UCSD-AML1 (cell line): ENCODE measurements around the gene GRIP1.
"Not testable (repeated sequence)": the region's sequence is repeated elsewhere in the genome, so short reads cannot be mapped to it uniquely, and the experiment has no call there.

ENCODE experiments used
- DNase-seq: peaks from one replicate; lab custom pipeline; 2025; ENCODE audit not compliant: unreplicated experiment; lab: John Stamatoyannopoulos, UW

The GRIP1 gene

GRCh38 chr12:66538970-66539369 is 139.9 kb downstream of the GRIP1 start:
- no peak for DNase-seq

GRCh38 chr12:66537876-66538275 is 141.0 kb downstream of the GRIP1 start:
- no peak for DNase-seq

- no peak for DNase-seq
Measured at GRCh38 chr12:66533767-66534166, 145.1 kb downstream of the GRIP1 start.

GRCh38 chr12:66531766-66532165 is 147.1 kb downstream of the GRIP1 start:
- no peak for DNase-seq

GRCh38 chr12:66529934-66530333 is 148.9 kb downstream of the GRIP1 start:
- DNase-seq, result no peak

- DNase-seq, result no peak
Measured at GRCh38 chr12:66516561-66516960, 162.3 kb downstream of the GRIP1 start.

GRCh38 chr12:66516133-66516532 is 162.7 kb downstream of the GRIP1 start:
- no peak for DNase-seq

- no peak for DNase-seq
Measured at GRCh38 chr12:66514581-66514980, 164.3 kb downstream of the GRIP1 start.

GRCh38 chr12:66508025-66508424 is 170.9 kb downstream of the GRIP1 start:
- DNase-seq, result no peak

- no peak for DNase-seq
Measured at GRCh38 chr12:66503746-66504145, 175.1 kb downstream of the GRIP1 start.

GRCh38 chr12:66502911-66503310 is 176.0 kb downstream of the GRIP1 start:
- no peak for DNase-seq

GRCh38 chr12:66500841-66501240 is 178.0 kb downstream of the GRIP1 start:
- DNase-seq, result no peak

GRCh38 chr12:66500091-66500490 is 178.8 kb downstream of the GRIP1 start:
- no peak for DNase-seq

- DNase-seq, result no peak
Measured at GRCh38 chr12:66499000-66499399, 179.9 kb downstream of the GRIP1 start.

GRCh38 chr12:66498059-66498458 is 180.8 kb downstream of the GRIP1 start:
- DNase-seq, result not testable (repeated sequence)

GRCh38 chr12:66497008-66497897 is 181.6 kb downstream of the GRIP1 start:
- no peak for DNase-seq

GRCh38 chr12:66496595-66496994 is 182.3 kb downstream of the GRIP1 start:
- no peak for DNase-seq

GRCh38 chr12:66495709-66496108 is 183.2 kb downstream of the GRIP1 start:
- no peak for DNase-seq

GRCh38 chr12:66493819-66494218 is 185.1 kb downstream of the GRIP1 start:
- DNase-seq, result no peak

- DNase-seq, result no peak
Measured at GRCh38 chr12:66491853-66492252, 187.0 kb downstream of the GRIP1 start.

- DNase-seq, result no peak
Measured at GRCh38 chr12:66482351-66483203, 196.3 kb downstream of the GRIP1 start.

- no peak for DNase-seq
Measured at GRCh38 chr12:66467932-66468331, 210.9 kb downstream of the GRIP1 start.
